GM19468 (cell line): ENCODE results near the gene IL1B.

ENCODE experiments used
- ATAC-seq: cut with Tn5 transposase; IDR thresholded peaks from one replicate; pipeline ENCODE4 v1.9.1; 2021; ENCODE audit warnings: mild to moderate bottlenecking, moderate library complexity, moderate number of reproducible peaks; ENCODE audit not compliant: unreplicated experiment; ENCODE audit errors: extremely low read depth

Gene IL1B

DNA sequence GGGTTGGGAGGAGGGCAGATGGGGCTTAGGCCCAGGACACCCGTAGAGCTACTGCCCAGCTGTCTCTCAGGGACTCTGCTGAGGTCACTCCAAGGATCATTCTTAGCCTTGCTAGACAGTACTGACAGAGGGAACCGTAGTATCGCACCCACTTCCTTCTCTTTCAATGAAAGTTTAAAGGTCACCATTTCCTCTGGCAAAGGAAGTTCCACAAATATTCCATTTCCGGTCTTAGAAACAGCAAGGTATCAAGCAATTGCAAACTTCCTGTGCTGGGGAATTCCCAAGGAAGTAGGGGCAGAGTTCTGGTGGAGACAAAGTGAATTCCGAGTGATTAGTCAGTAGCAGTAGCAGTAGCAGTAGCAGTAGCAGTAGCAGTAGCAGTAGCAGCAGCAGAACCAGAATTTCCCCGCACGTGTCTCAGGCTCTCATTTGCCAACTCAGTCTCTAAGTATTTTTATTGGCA, 24.7 kb downstream of the IL1B start:
- ATAC-seq = no peak

DNA sequence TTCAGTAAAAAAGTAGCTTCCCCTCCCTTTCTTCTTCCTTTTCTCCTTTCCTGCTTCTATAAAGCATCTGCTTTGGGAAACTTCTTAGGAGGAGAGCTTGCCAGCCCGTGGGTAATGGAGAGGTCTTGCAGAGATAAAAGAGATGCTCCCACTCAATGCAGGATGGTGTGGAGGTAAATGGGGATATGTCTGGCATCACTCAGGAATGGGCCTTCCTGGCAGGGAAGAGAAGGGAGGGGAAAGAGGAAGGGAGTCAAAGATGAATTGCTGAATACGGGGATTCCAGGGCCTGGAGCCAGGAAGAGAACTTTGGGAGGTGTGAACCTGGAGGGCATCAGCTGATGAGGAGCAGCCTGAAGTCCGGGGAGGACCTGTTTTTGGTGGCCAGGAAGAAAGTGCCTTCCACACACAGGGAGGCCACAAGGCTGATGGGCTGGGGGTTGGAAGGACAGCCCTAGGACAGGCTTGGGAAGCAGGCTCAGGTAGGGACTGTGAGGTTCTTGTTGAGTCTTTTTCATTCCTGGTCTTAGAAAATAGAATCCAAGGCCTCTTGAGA, 25.2 kb downstream of the IL1B start:
- no peak for ATAC-seq

- no peak for ATAC-seq
Measured at GRCh38 chr2:112809112-112809511, 27.5 kb downstream of the IL1B start.

- ATAC-seq = no peak
Measured at GRCh38 chr2:112807233-112807807, 29.3 kb downstream of the IL1B start.

GRCh38 chr2:112805542-112805941, 31.0 kb downstream of the IL1B start:
- ATAC-seq = no peak

DNA sequence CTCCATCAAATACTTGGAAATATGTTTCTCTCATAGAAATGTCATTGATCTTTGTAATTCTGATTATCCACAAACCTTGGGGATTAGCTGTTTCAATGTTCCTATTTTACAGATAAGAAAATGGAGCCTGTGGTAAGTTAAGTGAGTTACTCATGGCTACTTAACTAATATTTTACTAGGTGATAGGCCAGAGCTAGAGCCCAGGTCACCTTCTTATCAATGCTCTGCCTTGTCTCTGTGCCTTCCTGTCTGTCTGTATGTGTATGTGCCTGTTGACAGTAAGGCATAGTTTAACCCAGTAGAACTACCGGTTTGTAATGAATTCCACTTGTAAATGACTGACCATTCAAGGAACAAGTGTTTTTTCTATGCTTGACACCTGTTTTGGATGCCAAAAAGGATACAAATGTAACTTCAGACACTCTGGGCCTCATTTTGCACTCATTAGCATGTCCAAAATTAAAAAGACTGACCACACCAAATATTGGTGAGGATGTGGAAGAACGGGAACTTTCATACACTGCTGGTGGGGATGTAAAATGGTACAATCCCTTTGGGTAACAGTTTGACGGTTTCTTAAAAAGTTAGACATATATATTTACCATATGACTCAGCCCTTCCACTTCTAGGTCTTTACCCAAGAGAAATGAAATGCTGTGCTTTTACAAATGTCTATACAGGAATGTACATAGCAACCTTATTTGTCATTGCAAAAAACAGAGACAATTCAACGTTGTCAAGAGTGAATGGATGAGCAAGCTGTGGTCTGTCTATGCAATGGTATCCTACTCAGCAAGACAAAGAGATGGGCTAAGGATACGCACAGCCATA, 32.7 kb downstream of the IL1B start:
- no peak for ATAC-seq

- ATAC-seq = no peak
Measured at GRCh38 chr2:112800881-112801583, 35.5 kb downstream of the IL1B start.

DNA sequence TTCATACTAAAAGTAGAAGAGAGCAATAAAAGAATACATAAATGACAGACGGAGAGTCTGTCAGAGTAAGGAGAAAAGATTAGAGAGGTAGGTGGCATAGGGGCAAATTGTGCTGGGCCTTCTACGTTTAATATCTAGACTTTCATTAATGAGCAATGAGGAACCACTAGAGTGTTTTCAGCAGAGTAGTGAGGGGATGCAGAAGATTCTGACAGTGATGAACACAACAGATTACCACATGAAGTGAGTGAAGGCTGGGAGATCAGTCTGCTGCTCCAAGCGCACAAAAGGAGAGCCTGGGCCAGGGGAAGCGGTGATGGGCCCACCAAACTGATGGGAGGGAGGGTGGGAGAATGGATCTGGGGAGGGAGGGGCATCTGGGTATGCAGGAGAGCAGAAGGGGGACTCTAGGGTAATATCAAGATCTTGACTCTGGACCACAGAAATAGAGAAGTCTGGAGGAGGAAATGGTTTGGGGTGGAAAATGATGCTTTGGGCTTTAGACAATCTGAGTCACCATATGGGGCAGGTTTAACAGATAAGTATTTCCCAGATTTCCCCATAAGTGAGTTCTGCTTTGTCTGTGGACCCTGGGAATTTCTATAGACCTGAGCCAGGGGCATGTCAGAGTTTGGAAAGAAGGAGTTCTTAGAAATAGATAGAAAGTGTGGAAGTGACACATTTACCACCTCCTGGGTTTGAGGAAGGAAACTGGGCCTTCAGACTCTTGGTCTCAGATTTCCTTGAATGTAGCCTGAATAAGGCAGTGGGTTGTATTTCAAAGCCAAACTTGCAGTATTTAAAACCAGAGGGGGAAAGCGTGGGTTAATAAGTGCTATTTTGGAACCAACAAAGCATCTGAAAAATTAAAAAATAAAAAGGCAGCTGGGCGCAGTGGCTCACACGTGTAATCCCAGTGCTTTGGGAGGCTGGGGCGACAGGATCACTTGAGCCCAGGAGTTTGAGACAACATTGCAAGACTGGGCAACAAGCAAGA, 37.3 kb downstream of the IL1B start:
- no peak for ATAC-seq

GRCh38 chr2:112796486-112796885, 40.1 kb downstream of the IL1B start:
- ATAC-seq = no peak

- ATAC-seq = no peak
Measured at GRCh38 chr2:112795774-112796173, 40.8 kb downstream of the IL1B start.

GRCh38 chr2:112794841-112795240, 41.7 kb downstream of the IL1B start:
- ATAC-seq = no peak

DNA sequence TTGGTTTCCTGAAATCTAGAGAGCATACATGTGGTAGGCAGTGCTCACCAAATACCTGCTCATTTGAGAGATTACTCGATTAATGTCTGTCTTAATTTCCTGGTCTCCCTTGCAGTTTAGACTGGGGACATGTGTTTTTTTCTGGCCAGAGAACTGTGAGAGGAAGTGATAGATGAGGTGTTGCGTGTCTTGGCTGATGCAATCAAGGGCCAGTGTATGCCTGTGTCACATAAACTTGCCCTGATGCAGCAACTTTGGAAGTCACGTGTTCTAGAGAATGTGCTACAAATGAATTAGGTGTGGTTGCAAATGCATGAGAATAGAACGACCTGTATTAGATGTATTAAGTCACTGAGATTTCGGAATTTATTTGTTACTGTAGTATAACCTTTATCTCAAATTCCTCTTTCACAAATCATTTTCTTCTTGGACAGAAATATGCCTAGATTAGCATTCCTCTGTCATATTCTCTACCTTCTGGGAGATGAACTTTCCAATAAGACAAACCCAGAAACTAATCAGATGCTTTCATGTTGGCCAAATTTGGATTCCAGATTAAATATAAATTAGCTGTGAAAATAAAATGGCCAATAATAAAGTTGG, 42.3 kb downstream of the IL1B start:
- peak; percentile 54 for ATAC-seq

DNA sequence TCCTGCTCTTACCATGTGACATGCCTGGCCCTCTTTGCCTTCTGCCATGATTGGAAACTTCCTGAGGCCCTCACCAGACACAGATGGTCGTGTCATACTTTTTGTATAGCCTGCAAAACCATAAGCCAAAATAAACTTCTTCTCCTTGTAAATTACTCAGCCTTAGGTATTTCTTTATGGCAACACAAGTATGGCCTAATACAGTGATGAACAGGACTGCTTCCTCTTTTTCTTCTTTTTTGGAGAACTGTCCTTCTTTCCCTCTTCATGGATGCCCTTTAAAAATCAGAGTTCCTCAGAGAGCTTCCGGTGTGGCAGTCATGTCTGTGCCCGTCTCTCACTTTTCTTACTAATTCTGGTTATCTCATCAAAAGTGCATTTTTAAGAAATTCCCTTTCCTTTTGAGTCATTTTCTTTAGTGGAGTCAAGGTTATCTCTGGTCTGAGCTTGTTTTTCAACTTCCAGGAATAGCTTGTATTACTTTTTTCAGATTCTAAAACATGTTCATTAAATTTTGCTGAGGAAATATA, 43.1 kb downstream of the IL1B start:
- peak; percentile 24 for ATAC-seq

DNA sequence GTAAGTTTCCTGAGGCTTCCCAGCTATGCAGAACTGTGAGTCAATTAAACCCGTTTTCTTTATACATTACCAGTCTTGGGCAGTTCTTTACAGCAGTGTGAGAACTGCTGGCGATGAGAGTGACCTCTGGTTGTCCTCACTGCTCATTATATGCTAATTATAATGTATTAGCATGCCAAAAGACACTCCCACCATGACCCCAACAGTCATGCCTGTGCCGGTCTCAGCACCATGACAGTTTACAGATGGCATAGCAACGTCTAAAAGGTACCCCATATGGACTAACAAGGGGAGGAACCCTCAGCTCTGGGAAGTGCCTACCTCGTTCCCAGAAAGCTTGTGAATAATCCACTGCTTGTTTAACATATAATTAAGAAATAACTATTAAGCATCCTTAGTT, 44.2 kb downstream of the IL1B start:
- no peak for ATAC-seq

DNA sequence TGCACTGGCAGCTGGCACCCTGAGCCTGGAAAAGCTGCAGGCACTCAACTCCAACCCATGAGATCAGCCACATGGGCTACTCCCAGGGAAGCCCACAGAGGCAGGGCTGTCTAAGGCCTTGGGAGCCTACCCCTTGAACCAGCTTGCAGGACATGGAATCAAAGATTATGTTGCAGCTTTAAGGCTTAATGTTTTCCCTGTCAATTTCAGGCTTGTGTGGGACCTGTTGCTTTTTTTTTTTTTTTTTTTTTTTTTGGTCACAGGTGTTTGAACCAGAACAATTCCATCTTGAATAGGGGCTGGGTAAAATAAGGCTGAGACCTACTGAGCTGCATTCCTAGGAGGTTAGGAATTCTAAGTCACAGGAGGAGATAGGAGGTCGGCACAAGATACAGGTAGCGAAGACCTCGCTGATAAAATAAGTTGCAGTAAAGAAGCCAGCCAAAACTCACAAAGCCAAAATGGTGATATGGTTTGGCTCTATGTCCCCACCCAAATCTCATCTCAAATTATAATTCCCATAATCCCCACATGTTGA, 44.8 kb downstream of the IL1B start:
- ATAC-seq = no peak

- no peak for ATAC-seq
Measured at GRCh38 chr2:112791019-112791418, 45.6 kb downstream of the IL1B start.

DNA sequence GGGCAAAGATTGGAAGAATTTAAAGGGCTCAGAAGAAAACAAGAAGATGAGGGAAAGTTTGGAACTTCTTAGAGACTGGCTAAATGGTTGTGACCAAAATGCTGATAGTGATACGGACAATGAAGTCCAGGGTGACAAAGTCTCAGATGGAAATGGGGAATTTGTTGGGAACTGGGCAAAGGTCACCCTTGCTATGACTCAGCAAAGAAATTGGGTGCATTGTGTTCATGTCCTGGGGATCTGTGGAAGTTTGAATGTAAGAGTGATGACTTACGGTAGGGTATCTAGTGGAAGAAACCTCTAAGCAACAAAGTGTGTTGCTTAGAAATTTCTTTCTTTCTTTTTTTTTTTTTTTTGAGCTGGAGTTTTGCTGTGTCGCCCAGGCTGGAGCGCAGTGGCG, 46.3 kb downstream of the IL1B start:
- ATAC-seq = no peak

DNA sequence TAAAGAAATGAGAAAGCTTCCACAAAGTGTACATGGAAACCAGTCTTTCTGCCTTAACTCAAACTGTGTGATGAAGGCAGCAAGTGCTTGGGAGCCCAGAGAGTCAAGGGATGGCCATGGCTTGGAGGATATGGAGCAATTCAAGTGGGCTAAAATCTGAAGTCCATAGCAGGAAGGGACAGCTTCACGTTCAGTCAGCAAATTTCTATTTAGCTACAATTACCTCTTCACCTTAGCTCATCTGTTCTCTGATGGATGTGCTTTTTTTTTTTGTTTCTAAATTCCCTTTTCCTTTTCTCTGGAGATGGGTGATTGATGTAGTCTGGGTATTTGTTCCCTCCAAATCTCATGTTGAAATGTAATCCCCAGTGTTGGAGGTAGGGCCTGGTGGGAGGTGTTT, 47.4 kb downstream of the IL1B start:
- no peak for ATAC-seq

GRCh38 chr2:112788653-112789052, 47.9 kb downstream of the IL1B start:
- no peak for ATAC-seq
